ENCODE measurements around the gene ZBTB7B. TPM values are rescaled to one million over a fixed set of nuclear protein-coding genes. Genes with fewer than 3 reads are reported as not detected.

ZBTB7B gene
- total RNA-seq, 4 donors from 2014 or later: 44.6 to 53.4 (median 49.5) TPM

DNA sequence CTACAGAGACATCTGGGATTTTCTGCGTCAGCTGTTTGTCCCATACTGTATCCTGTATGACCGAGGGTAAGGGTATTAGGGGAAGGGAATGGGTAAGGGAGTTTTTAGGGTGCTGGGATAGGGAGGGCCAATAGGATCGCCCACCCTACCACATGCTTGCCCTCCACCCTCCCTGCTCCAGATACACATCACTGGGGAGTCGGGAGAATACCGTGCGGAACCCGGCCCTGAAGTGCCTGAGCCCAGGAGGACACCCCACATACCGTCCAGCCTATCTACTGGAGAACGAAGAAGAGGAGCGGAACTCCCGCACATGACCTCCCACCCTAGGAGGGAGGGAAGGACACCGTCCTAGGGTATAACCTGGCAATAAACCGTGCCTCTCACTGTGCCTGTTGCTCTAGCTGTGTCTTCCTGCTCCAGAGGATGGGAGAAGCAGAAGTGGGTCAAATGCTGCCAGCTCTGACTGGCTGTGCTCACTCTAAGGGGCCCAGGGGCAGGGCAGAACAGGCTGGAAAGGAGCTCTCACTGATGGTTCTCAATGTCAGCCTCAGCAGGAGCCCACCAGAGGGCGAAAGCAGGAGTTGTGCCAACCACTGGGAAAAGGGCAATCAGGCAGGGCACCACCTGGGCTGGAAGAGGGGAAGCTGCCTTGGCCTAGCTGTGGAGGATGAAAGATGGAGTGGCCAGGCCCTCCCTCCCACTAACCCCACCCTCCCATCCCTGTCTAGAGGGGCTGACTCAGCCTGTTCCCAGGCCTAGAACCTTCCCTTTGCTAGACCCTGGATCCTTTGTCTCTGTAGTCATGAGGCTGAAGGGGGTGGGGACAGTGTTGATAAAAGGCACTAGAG lies 9.7 kb upstream of the ZBTB7B start:
- Histone ChIP-seq H3K27me3 (no peaks in the 10 kb centered on the region), H3K9me3 (no peaks in the 10 kb centered on the region), H3K36me3 (peaks cover 0 to 55% (median 0%) of the 10 kb centered on the region in 3 donors), H3K27ac (no peak overlapping the region), H3K4me3 (no peak overlapping the region), H3K4me1 (peaks cover 0 to 16% (median 0%) of the 10 kb centered on the region in 4 donors)
- DNase-seq (ENCODE audit: low spot score in 2 of 2): no peak
- TF ChIP-seq, protein P1, sequence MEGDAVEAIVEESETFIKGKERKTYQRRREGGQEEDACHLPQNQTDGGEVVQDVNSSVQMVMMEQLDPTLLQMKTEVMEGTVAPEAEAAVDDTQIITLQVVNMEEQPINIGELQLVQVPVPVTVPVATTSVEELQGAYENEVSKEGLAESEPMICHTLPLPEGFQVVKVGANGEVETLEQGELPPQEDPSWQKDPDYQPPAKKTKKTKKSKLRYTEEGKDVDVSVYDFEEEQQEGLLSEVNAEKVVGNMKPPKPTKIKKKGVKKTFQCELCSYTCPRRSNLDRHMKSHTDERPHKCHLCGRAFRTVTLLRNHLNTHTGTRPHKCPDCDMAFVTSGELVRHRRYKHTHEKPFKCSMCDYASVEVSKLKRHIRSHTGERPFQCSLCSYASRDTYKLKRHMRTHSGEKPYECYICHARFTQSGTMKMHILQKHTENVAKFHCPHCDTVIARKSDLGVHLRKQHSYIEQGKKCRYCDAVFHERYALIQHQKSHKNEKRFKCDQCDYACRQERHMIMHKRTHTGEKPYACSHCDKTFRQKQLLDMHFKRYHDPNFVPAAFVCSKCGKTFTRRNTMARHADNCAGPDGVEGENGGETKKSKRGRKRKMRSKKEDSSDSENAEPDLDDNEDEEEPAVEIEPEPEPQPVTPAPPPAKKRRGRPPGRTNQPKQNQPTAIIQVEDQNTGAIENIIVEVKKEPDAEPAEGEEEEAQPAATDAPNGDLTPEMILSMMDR (IDR thresholded peaks at IDR 0.05): no peak
- TF ChIP-seq EP300 (IDR thresholded peaks at IDR 0.05): no peak
- no peak for TF ChIP-seq POLR2A (IDR thresholded peaks at IDR 0.05)
- WGBS, 2 donors: 79 to 83% methylated on average over 13 to 14 of the region's 14 CpGs

DNA sequence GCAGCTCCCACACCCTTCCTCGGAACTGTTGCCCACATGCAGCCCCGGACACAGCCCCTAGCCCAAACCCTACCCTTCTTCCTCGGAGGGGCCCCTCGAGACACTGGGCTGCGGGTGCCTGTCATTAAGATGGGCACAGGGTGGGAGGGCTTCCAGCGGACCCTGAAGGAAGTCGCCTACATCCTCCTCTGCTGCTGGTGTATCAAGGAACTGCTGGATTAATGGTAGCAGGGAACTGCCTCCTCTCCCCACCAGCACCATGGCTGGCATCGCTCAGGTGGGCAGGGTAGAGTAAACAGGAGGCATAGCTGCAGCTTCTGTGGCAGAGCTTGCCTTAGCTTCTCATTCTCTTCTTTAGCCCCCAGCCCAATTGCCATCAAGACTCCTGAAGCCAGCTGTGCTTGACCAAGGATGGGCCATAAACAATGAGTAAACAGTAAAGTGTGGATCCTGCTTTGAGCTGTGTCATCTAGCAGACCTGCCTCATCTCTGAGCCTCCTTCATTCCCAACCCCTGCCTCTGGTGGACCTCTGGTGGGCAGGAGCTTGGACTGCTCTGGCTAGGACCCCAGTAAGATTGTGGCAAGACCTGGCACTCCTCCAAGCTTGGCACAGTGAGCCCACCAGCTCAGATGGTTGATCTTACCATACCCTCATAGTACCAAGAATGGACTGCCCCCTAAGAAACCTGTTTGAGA lies 8.9 kb upstream of the ZBTB7B start, which contains the start of gene LENEP:
TSS of gene LENEP (plus strand) at position 15 of the 697 bp plus-strand sequence. CDS start at position 37, 22 bp downstream.
- TF ChIP-seq, protein P1 (IDR thresholded peaks at IDR 0.05): no peak
- no peak for TF ChIP-seq POLR2A (IDR thresholded peaks at IDR 0.05)
- no peak for TF ChIP-seq EP300 (IDR thresholded peaks at IDR 0.05)
- Histone ChIP-seq H3K4me3 (no peak within 1 kb of the TSS), H3K9me3 (no peaks in the 10 kb centered on the region), H3K36me3 (peaks cover 0 to 47% (median 0%) of the 10 kb centered on the region in 3 donors), H3K27ac (no peak within 1 kb of the TSS), H3K27me3 (no peaks in the 10 kb centered on the region), H3K4me1 (peaks cover 0 to 19% (median under 1%) of the 10 kb centered on the region in 4 donors)
- DNase-seq (ENCODE audit: low spot score in 2 of 2): no peak
- WGBS, 2 donors: 67 to 71% methylated on average over 7 to 8 of the region's 8 CpGs

DNA sequence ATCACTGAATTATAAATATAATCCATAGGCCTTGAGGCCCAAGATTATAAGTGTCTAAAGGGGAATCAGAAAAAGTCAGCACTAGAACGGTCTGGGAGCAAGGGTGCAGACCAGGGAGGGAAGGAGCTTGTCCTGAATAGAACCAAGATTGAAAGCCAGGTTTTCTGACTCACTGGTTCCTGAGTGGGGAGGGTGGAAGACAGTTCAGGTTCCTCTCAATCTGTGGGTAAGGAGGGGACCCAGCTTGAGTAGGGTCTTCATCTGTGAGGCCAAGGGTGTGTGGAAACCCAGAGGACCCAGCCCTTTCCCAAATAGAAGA lies 8.4 kb upstream of the ZBTB7B start:
- TF ChIP-seq POLR2A (IDR thresholded peaks at IDR 0.05): no peak
- no peak for TF ChIP-seq EP300 (IDR thresholded peaks at IDR 0.05)
- TF ChIP-seq, protein P1 (IDR thresholded peaks at IDR 0.05): no peak
- no peak overlapping the region for H3K27ac ChIP-seq
- H3K4me3 ChIP-seq: no peak overlapping the region
- H3K36me3 ChIP-seq: peaks cover 0 to 42% (median 0%) of the 10 kb centered on the region in 3 donors
- no peaks in the 10 kb centered on the region for H3K27me3 ChIP-seq
- DNase-seq (ENCODE audit: low spot score in 2 of 2): no peak
- no peaks in the 10 kb centered on the region for H3K9me3 ChIP-seq
- H3K4me1 ChIP-seq: peaks cover 0 to 24% (median 3%) of the 10 kb centered on the region in 4 donors
- 50 to 78% methylated on average over 1 of the region's 1 CpG for WGBS, 2 donors

DNA sequence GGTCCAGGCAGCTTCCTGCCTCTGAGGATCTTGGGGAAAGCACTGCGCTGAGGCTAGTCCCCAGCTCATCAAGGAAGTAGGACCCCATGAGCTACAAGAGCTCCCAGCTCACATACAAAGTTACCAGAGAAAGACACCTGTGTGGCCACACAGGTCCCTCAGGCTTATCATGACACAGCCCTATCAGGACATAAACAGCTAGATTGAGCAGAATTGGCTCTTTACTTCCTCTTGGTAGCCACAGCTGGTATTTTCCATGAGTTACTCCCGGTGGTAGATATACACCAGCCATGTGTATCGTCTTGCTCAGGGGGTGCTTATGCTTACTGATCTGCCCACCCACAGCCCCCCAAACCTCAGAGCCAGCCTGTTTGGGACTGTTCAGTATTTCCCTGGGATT lies 8.0 kb upstream of the ZBTB7B start:
- TF ChIP-seq, protein P1 (IDR thresholded peaks at IDR 0.05): no peak
- TF ChIP-seq EP300 (IDR thresholded peaks at IDR 0.05): no peak
- TF ChIP-seq POLR2A (IDR thresholded peaks at IDR 0.05): no peak
- H3K9me3 ChIP-seq: no peaks in the 10 kb centered on the region
- H3K4me3 ChIP-seq: no peak overlapping the region
- peaks cover 0 to 38% (median 0%) of the 10 kb centered on the region in 3 donors for H3K36me3 ChIP-seq
- DNase-seq (ENCODE audit: low spot score in 2 of 2): no peak
- WGBS, 2 donors: 65 to 79% methylated on average over 3 of the region's 3 CpGs
- peaks cover 0 to 28% (median 7%) of the 10 kb centered on the region in 4 donors for H3K4me1 ChIP-seq
- no peaks in the 10 kb centered on the region for H3K27me3 ChIP-seq
- no peak overlapping the region for H3K27ac ChIP-seq

All from tibial nerve (tissue), 4 donors.